ENCODE measurements around the gene TMEM181.
"Not testable (repeated sequence)": the region's sequence is repeated elsewhere in the genome, so short reads cannot be mapped to it uniquely, and the experiment has no call there.

TMEM181 gene

DNA sequence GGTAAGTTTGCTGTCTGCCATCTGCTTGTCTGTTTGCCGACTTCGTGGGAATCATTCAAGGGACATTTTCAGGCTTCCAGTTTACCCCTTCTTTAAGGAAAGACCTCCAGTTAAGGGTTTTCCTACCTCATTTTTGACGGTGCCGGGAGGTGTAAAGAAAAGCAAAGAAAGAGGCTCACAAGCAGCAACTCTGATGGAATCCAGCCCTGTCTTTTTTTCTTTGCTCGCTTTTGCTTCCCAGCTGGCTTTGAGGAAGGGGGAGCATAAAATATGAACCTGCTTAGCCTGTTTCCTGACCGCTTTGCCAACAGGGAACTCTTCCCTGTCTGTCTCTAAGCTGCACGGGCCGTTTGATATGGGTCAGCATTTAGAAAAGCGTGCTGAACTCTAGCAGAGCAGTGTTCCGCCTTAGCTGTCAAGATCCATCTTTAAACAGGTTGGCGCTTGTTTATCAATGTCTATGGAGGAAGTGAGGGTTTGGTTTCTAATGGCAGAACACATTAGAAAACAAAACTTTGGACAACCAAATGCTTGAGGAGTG is 103.8 kb downstream of the TMEM181 start:
- DNase-seq: peak; percentile 45

DNA sequence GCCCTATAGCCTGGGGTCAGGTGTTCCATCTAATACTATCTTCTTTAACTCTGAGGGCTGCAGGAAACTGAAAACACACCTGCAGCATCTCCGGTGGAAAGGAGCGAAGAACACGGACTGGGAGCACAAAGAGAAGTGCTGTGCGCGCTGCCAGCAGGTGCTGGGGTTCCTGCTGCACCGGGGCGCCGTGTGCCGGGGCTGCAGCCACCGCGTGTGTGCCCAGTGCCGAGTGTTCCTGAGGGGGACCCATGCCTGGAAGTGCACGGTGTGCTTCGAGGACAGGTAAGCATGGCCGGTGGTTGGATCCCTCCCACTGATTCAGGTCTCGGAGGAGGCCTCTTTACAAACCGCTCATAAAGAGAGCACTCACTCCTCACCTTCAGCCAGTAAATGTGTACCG is 105.4 kb downstream of the TMEM181 start:
- peak; percentile 51 for DNase-seq

DNA sequence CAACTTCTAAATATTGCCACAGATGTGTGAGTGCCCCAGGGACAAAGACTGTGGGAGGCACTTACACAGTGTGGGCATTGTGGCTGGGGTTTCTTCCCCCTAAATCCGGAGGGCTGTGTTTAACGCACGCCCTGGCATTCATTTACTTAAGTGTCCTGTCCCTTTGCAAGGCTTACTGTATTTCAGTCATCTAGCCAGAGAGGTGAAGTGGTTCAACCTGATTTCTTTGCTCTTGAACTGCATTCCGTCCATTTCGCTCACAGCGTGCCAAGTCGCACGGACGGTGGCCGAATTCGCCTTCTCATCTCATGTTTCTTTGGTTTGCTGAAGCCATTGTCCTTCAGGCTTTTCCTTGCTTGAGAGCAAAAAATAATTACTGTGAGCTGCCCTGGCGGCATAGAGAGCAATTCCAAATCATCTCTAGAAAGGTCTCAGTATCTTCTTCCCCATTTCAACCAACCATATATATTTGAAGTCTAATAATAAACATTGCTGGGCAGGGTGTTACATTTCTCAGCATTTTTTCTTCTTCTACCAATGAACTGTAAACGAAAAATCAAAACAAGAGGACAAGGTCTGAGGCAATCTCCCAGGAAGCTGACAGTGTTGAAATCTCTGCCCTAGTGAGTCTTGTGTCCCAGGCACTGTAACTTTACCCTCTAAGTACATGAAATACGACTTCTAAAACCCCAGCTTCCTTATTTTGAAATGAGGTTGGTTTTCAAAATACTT is 106.9 kb downstream of the TMEM181 start:
- DNase-seq: peak; percentile 46

GRCh38 chr6:158667360-158667981 is 107.6 kb downstream of the TMEM181 start:
- DNase-seq: no peak

DNA sequence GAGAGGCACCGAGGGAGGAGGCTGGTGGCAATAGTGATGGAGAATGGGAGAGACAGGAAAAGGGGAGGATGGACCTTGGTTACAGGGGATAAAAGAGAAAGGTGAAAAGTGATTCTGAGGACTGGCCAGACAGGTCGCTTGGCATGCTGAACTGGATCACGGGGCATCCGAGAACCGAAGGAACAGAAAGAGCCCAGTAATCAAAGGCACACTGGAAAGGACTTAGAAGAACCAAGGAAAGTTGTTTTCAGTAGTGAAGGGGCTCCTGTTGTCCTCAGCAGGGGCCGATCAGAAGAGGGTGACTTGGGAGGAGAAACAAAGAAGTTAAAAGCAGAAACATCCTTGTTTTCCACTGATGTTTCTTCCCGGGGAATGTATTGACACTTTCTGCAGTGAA is 108.8 kb downstream of the TMEM181 start:
- no peak for DNase-seq

DNA sequence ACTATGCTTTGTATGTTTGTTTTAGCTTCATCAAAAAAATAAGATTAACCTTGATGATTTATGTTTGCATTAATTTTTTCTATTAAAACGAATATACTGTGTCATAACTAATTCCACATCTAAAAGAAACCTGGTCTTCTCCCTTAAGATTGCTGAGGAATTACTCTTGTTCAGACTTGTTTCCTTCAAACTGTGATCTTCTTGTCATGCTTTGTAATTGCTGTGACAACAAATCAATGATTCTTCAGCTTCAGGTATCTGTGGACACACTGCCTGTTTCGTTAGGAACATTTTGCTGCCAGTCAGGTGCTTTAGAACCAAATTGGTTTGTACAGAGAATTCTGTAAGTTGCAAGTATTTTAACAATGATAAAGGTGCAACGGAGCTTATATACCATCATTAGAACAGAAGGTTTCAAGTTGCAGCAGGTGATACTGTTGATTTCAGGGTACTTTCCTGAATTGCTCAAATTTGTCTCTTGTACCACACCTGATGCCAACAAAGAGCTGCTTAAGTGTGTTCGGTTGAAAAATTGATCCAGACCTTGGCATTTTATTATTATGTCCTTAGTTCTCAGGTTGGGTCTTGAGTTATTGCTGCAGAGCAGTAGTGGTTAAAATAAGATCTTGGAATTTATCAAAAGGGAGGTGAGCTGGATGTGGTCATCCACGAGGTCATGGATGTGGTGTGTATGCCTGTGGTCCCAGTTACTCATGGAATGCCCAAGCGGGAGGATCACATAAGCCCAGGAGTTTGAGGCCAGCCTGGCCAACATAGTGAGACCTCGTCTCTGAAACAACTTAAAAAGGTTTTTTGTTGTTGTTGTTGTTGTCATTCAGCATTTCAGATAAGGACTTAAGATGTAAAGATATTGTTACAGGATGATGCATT is 109.5 kb downstream of the TMEM181 start:
- no peak for DNase-seq

DNA sequence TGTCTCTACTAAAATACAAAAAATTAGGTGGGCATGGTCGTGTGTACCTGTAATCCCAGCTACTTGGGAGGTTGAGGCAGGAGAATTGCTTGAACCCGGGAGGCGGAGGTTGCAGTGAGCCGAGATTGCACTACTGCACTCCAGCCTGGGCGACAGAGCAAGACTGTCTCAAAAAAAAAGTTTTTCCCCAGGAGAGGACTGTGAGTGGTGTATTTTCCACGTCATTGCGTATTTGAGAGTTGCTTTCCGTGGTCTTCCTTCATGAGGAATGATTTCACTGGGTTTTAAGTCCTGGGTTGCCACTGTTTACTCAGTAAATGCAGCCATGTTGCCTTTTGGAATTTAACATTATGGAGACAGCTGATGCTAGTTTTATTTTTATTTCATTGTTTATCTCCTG is 112.2 kb downstream of the TMEM181 start:
- DNase-seq: not testable (repeated sequence)

GRCh38 chr6:158672726-158673125 is 112.8 kb downstream of the TMEM181 start:
- DNase-seq: no peak

DNA sequence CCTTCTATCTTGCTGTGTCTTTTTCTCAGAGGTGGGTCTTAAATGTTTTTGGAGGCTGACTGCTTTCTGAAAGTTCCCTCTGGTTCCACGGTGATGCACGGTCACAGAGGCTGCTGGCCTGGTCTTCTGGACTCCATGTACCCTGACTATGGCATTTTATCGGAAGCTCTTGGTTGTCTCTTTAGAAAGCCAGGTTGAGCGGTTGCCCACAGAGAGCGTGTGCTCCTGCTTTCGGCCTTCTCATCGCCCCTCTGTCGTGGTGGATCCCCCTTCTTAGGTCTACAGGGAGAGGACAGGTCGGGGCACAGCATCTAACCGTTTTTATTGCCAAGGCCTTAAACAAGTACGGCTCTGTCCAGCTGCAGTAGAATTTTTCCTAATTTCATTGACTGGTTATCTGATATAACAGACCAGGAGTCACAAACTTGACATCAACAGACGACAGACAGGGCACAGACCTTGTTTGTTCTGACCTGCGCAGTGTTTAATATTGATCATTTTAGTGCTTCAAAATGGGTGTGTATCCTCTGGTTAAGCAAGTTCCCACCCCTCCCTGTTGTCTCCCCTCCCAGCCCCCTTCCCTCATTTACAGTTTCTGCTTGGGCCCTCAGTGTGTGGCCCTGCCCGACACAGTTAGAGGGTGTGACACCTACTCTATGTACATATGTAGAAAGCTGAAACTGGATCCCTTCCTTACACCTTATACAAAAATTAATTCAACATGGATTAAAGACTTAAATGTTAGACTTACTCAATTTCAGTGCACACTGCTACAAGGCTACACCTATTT is 114.6 kb downstream of the TMEM181 start:
- DNase-seq: no peak

DNA sequence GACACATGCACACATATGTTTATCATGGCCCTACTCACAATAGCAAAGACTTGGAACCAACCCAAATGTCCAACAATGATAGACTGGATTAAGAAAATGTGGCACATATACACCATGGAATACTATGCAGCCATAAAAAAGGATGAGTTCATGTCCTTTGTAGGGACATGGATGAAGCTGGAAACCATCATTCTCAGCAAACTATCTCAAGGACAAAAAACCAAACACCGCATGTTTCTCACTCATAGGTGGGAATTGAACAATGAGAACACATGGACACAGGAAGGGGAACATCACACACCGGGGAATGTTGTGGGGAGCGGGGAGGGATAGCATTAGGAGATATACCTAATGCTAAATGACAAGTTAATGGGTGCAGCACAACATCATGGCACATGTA is 117.2 kb downstream of the TMEM181 start:
- not testable (repeated sequence) for DNase-seq

- DNase-seq: peak; percentile 36
Observed at GRCh38 chr6:158677906-158678578, 118.2 kb downstream of the TMEM181 start.

- DNase-seq: no peak
Observed at GRCh38 chr6:158680015-158680414, 120.1 kb downstream of the TMEM181 start.

DNA sequence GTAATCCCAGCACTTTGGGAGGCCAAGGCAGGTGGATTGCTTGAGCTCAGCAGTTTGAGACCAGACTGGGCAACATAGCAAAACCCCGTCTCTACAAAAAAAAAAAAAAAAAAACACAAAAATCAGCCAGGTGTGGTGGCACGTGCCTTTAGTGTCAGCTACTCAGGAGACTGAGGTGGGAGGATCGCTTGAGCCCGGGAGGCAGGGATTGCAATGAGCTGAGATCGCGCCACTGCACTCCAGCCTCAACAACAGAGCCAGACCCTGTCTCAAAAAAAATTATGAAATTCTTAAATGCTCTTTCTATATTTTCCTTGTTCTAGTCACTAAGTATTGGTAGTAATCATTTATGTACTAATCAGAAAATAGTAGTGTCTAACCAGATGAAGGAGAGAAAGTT is 120.6 kb downstream of the TMEM181 start:
- no peak for DNase-seq

- DNase-seq: peak; percentile 44
Observed at GRCh38 chr6:158684311-158684710, 124.4 kb downstream of the TMEM181 start.

DNA sequence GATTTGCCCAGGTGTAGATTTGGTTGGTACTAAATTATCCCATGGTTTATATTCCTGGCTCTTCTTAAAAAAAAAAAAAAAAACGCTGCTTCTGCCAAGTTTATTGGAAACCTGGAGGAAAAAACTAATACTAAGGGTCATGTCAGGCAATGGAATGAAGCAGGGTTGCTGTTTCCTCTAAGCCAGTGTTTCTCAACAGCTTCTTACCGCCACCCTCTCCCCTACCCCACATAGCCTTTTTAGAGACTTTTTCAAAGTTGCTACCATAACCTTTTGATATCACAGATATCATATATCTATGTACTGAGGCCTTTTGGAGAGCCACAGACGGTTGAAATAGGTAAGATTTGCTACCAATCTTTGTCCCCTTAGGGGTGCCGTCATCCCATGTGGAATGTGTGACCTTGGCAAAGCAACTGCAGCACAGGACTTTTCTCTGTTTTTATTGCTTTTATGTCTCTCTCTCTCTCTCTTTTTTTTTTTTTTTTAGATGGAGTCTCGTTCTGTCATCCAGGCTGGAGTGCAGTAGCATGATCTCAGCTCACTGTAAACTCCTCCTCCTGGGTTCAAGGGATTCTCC is 124.9 kb downstream of the TMEM181 start:
- DNase-seq: no peak

Measured in activated effector memory CD4-positive, alpha-beta T cell treated with anti-CD3 and anti-CD28 coated beads, Interleukin-2, amount 50 U/mL, for 16 hours (primary cell).